Measurements from ENCODE around the gene PLA2G15.

- TF ChIP-seq, protein P1, sequence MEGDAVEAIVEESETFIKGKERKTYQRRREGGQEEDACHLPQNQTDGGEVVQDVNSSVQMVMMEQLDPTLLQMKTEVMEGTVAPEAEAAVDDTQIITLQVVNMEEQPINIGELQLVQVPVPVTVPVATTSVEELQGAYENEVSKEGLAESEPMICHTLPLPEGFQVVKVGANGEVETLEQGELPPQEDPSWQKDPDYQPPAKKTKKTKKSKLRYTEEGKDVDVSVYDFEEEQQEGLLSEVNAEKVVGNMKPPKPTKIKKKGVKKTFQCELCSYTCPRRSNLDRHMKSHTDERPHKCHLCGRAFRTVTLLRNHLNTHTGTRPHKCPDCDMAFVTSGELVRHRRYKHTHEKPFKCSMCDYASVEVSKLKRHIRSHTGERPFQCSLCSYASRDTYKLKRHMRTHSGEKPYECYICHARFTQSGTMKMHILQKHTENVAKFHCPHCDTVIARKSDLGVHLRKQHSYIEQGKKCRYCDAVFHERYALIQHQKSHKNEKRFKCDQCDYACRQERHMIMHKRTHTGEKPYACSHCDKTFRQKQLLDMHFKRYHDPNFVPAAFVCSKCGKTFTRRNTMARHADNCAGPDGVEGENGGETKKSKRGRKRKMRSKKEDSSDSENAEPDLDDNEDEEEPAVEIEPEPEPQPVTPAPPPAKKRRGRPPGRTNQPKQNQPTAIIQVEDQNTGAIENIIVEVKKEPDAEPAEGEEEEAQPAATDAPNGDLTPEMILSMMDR (IDR thresholded peaks at IDR 0.05; ENCODE audit: low read depth, low read length, poor library complexity, severe bottlenecking): no peak
- TF ChIP-seq EZH2phosphoT487 (IDR thresholded peaks at IDR 0.05; ENCODE audit: borderline replicate concordance, low read length): no peak
These were observed 29.9 kb upstream of the PLA2G15 start for GRCh38 chr16:68215302-68215701.
